ENCODE data around the gene UBB. TPM values are rescaled to one million over a fixed set of nuclear protein-coding genes. Genes with fewer than 3 reads are reported as not detected.

UBB gene
- polyA plus RNA-seq, 1 experiment: 1,944 TPM

GRCh38 chr17:16429083-16429482 is 48.2 kb downstream of the UBB start:
- Histone ChIP-seq H3K9me3 (ENCODE audit: control insufficient read depth, insufficient read depth, low read length) (no peaks in the 10 kb centered on the region), H3K27ac (ENCODE audit: low read depth, low read length) (no peak overlapping the region), H3K4me3 (ENCODE audit: low read depth, low read length) (no peak overlapping the region), H3K27me3 (ENCODE audit: control insufficient read depth, insufficient read depth, low read length) (no peaks in the 10 kb centered on the region)
- no peak for TF ChIP-seq CTCF (IDR thresholded peaks at IDR 0.05; ENCODE audit: low read depth, low read length)
- POLR2A ChIA-PET: interaction anchor here (2.7 kb wide), 1 partner anchor 9 kb away, joined by 16 read pairs; no protein-coding TSS in a partner anchor
- DNase-seq (ENCODE audit: low read depth, low spot score): no peak
- CTCF ChIA-PET: interaction anchor here (0.9 to 3.0 kb wide), 2 partner anchors 11 to 65 kb away, joined by 3 to 26 read pairs; no protein-coding TSS in a partner anchor

DNA sequence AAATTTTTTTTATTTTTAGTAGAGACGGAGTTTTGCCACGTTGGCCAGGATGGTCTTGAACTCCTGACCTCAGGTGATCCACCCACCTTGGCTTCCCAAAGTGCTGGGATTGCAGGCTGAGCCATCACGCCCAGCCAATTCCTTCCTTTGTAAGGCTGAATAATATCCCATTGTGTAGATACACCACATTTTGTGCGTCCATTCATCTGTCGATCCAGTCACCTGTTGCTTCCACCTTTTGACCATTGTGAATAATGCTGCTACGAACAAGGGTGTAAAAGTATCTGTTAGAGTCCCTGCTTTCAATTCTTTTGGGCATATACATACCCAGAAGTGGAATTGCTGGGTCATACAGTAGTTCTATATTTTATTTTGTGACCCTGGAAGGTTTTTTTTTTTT is 49.8 kb downstream of the UBB start:
- no peaks in the 10 kb centered on the region for H3K9me3 ChIP-seq (ENCODE audit: control insufficient read depth, insufficient read depth, low read length)
- ChIA-PET CTCF (interaction anchor here (0.7 to 1.3 kb wide), 3 partner anchors 8 to 1931 kb away, joined by 3 to 4 read pairs (median 3); no protein-coding TSS in a partner anchor), POLR2A (interaction anchor here (0.6 to 1.3 kb wide), 2 partner anchors 8 to 86 kb away, joined by 5 to 10 read pairs; no protein-coding TSS in a partner anchor)
- H3K27me3 ChIP-seq (ENCODE audit: control insufficient read depth, insufficient read depth, low read length): no peaks in the 10 kb centered on the region
- no peak for DNase-seq (ENCODE audit: low read depth, low spot score)
- TF ChIP-seq CTCF (IDR thresholded peaks at IDR 0.05; ENCODE audit: low read depth, low read length): no peak
- no peak overlapping the region for H3K27ac ChIP-seq (ENCODE audit: low read depth, low read length)
- no peak overlapping the region for H3K4me3 ChIP-seq (ENCODE audit: low read depth, low read length)

- ChIA-PET CTCF (interaction anchor here (0.6 to 1.3 kb wide), 3 partner anchors 21 to 69 kb away, joined by 3 to 4 read pairs (median 4); no protein-coding TSS in a partner anchor), POLR2A (interaction anchor here (0.6 to 1.0 kb wide), 5 partner anchors 13 to 81 kb away, joined by 3 to 8 read pairs (median 4); partner anchors contain the start of gene UBB)
- no peak for TF ChIP-seq CTCF (IDR thresholded peaks at IDR 0.05; ENCODE audit: low read depth, low read length)
- Histone ChIP-seq H3K27me3 (ENCODE audit: control insufficient read depth, insufficient read depth, low read length) (no peaks in the 10 kb centered on the region), H3K4me3 (ENCODE audit: low read depth, low read length) (no peak overlapping the region), H3K9me3 (ENCODE audit: control insufficient read depth, insufficient read depth, low read length) (no peaks in the 10 kb centered on the region), H3K27ac (ENCODE audit: low read depth, low read length) (no peak overlapping the region)
- no peak for DNase-seq (ENCODE audit: low read depth, low spot score)
These were observed 51.1 kb downstream of the UBB start for GRCh38 chr17:16432017-16432416.

Other genes with a start within 250 kb of the UBB start
- 109 and 127 TPM in 2 replicates for gene NCOR1, start 165.6 kb upstream of the UBB start, polyA plus RNA-seq (2011; rRNA removed)
- gene PIGL, start 163.9 kb upstream of the UBB start, polyA plus RNA-seq (2011; rRNA removed): 16.5 and 19.3 TPM in 2 replicates
- gene CENPV, start 27.6 kb upstream of the UBB start, polyA plus RNA-seq (2011; rRNA removed): 65.2 and 71.9 TPM in 2 replicates
- gene TRPV2, start 34.5 kb downstream of the UBB start, polyA plus RNA-seq (2011; rRNA removed): 30.8 and 38.4 TPM in 2 replicates
- 1.2 TPM in 2 replicates for gene LRRC75A, start 111.1 kb downstream of the UBB start, polyA plus RNA-seq (2011; rRNA removed)
- 6.3 and 7.9 TPM in 2 replicates for gene ZNF287, start 188.1 kb downstream of the UBB start, polyA plus RNA-seq (2011; rRNA removed)

All from AG04450 (cell line).